Measurements from ENCODE around the gene COG8. TPM values are rescaled to one million over a fixed set of nuclear protein-coding genes. Genes with fewer than 3 reads are reported as not detected.

The COG8 gene
- total RNA-seq, 2 donors from 2014 or later: 45.8 to 49.3 TPM

- TF ChIP-seq CTCF (conservative IDR thresholded peaks at IDR 0.05): no peak
- 89 to 96% methylated on average over 2 of the region's 2 CpGs for WGBS, 2 experiments (ENCODE audit: insufficient coverage in 1 of 2, insufficient read length in 1 of 2)
- peaks cover 1% of the 10 kb centered on the region for H3K36me3 Mint-ChIP-seq (ENCODE audit: low read depth)
- H3K27me3 ChIP-seq (ENCODE audit: control insufficient read depth, insufficient read depth, low read length, poor library complexity, severe bottlenecking): no peaks in the 10 kb centered on the region
- H3K4me3 ChIP-seq (ENCODE audit: low read length): no peak overlapping the region
- H3K4me3 Mint-ChIP-seq: no peak overlapping the region
- no peaks in the 10 kb centered on the region for H3K9me3 ChIP-seq (ENCODE audit: control insufficient read depth, low read length)
- H3K36me3 ChIP-seq (ENCODE audit: control insufficient read depth, insufficient read depth, low read length): no peaks in the 10 kb centered on the region
- peaks cover 5% of the 10 kb centered on the region for H3K4me1 Mint-ChIP-seq
- no peaks in the 10 kb centered on the region for H3K4me1 ChIP-seq (ENCODE audit: control insufficient read depth, insufficient read depth, low read length)
- DNase-seq: no peak
- no peak overlapping the region for H3K27ac ChIP-seq (ENCODE audit: low read depth, low read length)
- no peaks in the 10 kb centered on the region for H3K9me3 Mint-ChIP-seq
- H3K27ac Mint-ChIP-seq: no peak overlapping the region
- no peaks in the 10 kb centered on the region for H3K27me3 Mint-ChIP-seq (ENCODE audit: insufficient read depth)
- H3K9ac ChIP-seq (ENCODE audit: extremely low read depth, low read length, poor library complexity, severe bottlenecking): no peak overlapping the region
Measured at GRCh38 chr16:69307856-69308255, 31.5 kb downstream of the COG8 start.

GRCh38 chr16:69307091-69307490, 32.3 kb downstream of the COG8 start:
- DNase-seq: no peak
- no peaks in the 10 kb centered on the region for H3K36me3 ChIP-seq (ENCODE audit: control insufficient read depth, insufficient read depth, low read length)
- no peak overlapping the region for H3K4me3 ChIP-seq (ENCODE audit: low read length)
- no peak overlapping the region for H3K9ac ChIP-seq (ENCODE audit: extremely low read depth, low read length, poor library complexity, severe bottlenecking)
- TF ChIP-seq CTCF (conservative IDR thresholded peaks at IDR 0.05): no peak
- H3K27ac Mint-ChIP-seq: no peak overlapping the region
- H3K9me3 Mint-ChIP-seq: no peaks in the 10 kb centered on the region
- H3K27me3 ChIP-seq (ENCODE audit: control insufficient read depth, insufficient read depth, low read length, poor library complexity, severe bottlenecking): no peaks in the 10 kb centered on the region
- 95 to 100% methylated on average over 1 of the region's 1 CpG for WGBS, 2 experiments (ENCODE audit: insufficient coverage in 1 of 2, insufficient read length in 1 of 2)
- peaks cover 1% of the 10 kb centered on the region for H3K36me3 Mint-ChIP-seq (ENCODE audit: low read depth)
- H3K9me3 ChIP-seq (ENCODE audit: control insufficient read depth, low read length): no peaks in the 10 kb centered on the region
- no peaks in the 10 kb centered on the region for H3K4me1 ChIP-seq (ENCODE audit: control insufficient read depth, insufficient read depth, low read length)
- H3K27me3 Mint-ChIP-seq (ENCODE audit: insufficient read depth): no peaks in the 10 kb centered on the region
- H3K4me3 Mint-ChIP-seq: no peak overlapping the region
- H3K4me1 Mint-ChIP-seq: peaks cover 2% of the 10 kb centered on the region
- H3K27ac ChIP-seq (ENCODE audit: low read depth, low read length): no peak overlapping the region

GRCh38 chr16:69306031-69306430, 33.3 kb downstream of the COG8 start:
- Histone ChIP-seq H3K4me1 (ENCODE audit: control insufficient read depth, insufficient read depth, low read length) (peaks cover 8% of the 10 kb centered on the region), H3K27ac (ENCODE audit: low read depth, low read length) (no peak overlapping the region), H3K9me3 (ENCODE audit: control insufficient read depth, low read length) (no peaks in the 10 kb centered on the region), H3K9ac (ENCODE audit: extremely low read depth, low read length, poor library complexity, severe bottlenecking) (no peak overlapping the region), H3K36me3 (ENCODE audit: control insufficient read depth, insufficient read depth, low read length) (no peaks in the 10 kb centered on the region), H3K4me3 (ENCODE audit: low read length) (no peak overlapping the region), H3K27me3 (ENCODE audit: control insufficient read depth, insufficient read depth, low read length, poor library complexity, severe bottlenecking) (no peaks in the 10 kb centered on the region)
- Mint-ChIP-seq H3K4me3 (no peak overlapping the region), H3K27ac (no peak overlapping the region), H3K9me3 (no peaks in the 10 kb centered on the region), H3K4me1 (peaks cover 5% of the 10 kb centered on the region), H3K27me3 (ENCODE audit: insufficient read depth) (no peaks in the 10 kb centered on the region), H3K36me3 (ENCODE audit: low read depth) (peaks cover 6% of the 10 kb centered on the region)
- no peak for DNase-seq
- WGBS, 2 experiments (ENCODE audit: insufficient coverage in 1 of 2, insufficient read length in 1 of 2): 100% methylated on average over 1 of the region's 1 CpG; no CpG with 5 or more reads in 1 of the 2 experiments
- TF ChIP-seq CTCF (conservative IDR thresholded peaks at IDR 0.05): no peak
